ENCODE measurements around the gene MFAP5.

DNA sequence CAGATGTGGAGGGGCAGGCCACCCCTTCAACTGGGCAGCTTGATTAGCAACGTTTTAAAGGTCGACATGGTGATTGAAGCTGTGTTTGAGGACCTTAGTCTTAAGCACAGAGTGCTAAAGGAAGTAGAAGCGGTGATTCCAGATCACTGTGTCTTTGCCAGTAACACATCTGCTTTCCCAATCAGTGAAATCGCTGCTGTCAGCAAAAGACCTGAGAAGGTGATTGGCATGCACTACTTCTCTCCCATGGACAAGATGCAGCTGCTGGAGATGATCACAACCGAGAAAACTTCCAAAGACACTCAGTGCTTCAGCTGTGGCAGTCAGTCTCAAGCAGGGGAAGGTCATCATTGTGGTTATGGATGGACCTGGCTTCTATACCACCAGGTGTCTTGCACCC is 26.0 kb downstream of the MFAP5 start:
- TF ChIP-seq EZH2 (IDR thresholded peaks at IDR 0.05; ENCODE audit: borderline replicate concordance, insufficient read depth, low read length, poor library complexity, severe bottlenecking) (no peak), CTCF (IDR thresholded peaks at IDR 0.05; ENCODE audit: poor library complexity, severe bottlenecking) (no peak), POLR2AphosphoS5 (IDR thresholded peaks at IDR 0.05) (no peak), REST (IDR thresholded peaks at IDR 0.05; ENCODE audit: borderline replicate concordance) (no peak), TAF1 (IDR thresholded peaks at IDR 0.05; ENCODE audit: low read depth) (no peak), EP300 (conservative IDR thresholded peaks at IDR 0.05; ENCODE audit: poor library complexity, severe bottlenecking) (no peak), SMC3 (conservative IDR thresholded peaks at IDR 0.05; ENCODE audit: poor library complexity) (no peak)

All from neural cell (in vitro differentiated cells).